ENCODE measurements around the gene PDLIM7.

DNA sequence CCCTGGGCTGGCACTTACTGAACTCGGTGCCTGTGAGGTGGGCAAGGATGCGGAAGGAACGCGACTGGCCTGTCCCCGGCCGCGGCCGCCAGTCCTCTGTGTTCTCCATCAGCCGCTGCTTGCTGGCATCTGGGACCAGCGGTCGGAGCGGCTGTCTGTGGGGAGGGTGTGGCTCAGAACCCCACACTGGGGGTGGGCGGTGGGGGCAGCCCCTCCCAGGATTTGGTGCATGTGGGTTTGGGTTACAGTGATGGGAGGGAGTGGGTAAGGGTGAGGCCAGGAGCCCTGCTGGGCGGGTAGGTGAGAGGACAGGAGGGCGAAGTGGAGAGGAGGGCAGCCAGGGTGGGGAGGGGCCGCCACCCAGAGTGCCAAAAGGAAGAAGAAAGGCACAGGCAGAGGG lies 6.4 kb downstream of the PDLIM7 start:
- no peak for TF ChIP-seq POLR2A (IDR thresholded peaks at IDR 0.05)
- TF ChIP-seq, protein P1, sequence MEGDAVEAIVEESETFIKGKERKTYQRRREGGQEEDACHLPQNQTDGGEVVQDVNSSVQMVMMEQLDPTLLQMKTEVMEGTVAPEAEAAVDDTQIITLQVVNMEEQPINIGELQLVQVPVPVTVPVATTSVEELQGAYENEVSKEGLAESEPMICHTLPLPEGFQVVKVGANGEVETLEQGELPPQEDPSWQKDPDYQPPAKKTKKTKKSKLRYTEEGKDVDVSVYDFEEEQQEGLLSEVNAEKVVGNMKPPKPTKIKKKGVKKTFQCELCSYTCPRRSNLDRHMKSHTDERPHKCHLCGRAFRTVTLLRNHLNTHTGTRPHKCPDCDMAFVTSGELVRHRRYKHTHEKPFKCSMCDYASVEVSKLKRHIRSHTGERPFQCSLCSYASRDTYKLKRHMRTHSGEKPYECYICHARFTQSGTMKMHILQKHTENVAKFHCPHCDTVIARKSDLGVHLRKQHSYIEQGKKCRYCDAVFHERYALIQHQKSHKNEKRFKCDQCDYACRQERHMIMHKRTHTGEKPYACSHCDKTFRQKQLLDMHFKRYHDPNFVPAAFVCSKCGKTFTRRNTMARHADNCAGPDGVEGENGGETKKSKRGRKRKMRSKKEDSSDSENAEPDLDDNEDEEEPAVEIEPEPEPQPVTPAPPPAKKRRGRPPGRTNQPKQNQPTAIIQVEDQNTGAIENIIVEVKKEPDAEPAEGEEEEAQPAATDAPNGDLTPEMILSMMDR (IDR thresholded peaks at IDR 0.05) = no peak
